C4-2B (cell line): ENCODE data around the gene OR13A1.
"Not testable (repeated sequence)": the region's sequence is repeated elsewhere in the genome, so short reads cannot be mapped to it uniquely, and the experiment has no call there.

ENCODE experiments used
- CTCF ChIP-seq: fragments of 450-650 bp; conservative IDR thresholded peaks from 2 replicates; pipeline ENCODE4 v1.5.1; 2017; ENCODE audit warnings: mild to moderate bottlenecking
- ZFX ChIP-seq: fragments of 450-650 bp; IDR thresholded peaks from 2 replicates; pipeline ENCODE4 v1.6.1; 2017

- not testable (repeated sequence) for TF ChIP-seq CTCF, ZFX
Observed at GRCh38 chr10:45276146-45276545, 39.3 kb downstream of the OR13A1 start.
